SK-N-SH treated with all-trans-retinoic acid at 6 μM for 48 hours (cell line): ENCODE data around the gene NTM.

Experiments used
- ARNTL ChIP-seq: fragments of 450-650 bp; formaldehyde crosslinking; IDR thresholded peaks from 2 replicates; pipeline ENCODE4 v1.5.0; 2020; ENCODE audit warnings: low read depth, mild to moderate bottlenecking, moderate library complexity, borderline replicate concordance
- CSDC2 ChIP-seq: fragments of 250-450 bp; sonication (Bioruptor Pico); IDR thresholded peaks from 2 replicates; pipeline ENCODE4 v1.5.0; 2020; ENCODE audit warnings: mild to moderate bottlenecking, moderate library complexity
- CSRNP3 ChIP-seq: fragments of 250-450 bp; sonication (Bioruptor Pico); IDR thresholded peaks from 2 replicates; pipeline ENCODE4 v1.5.1; 2021; ENCODE audit warnings: mild to moderate bottlenecking, moderate library complexity
- ESRRG ChIP-seq: fragments of 250-450 bp; sonication (Bioruptor Pico); IDR thresholded peaks from 2 replicates; pipeline ENCODE4 v1.6.1; 2021; ENCODE audit warnings: mild to moderate bottlenecking
- GLIS3 ChIP-seq: fragments of 250-450 bp; sonication (Bioruptor Pico); IDR thresholded peaks from 2 replicates; pipeline ENCODE4 v1.5.0; 2020; ENCODE audit warnings: mild to moderate bottlenecking, moderate library complexity
- ISL1 ChIP-seq: fragments of 250-450 bp; sonication (Bioruptor Pico); IDR thresholded peaks from 2 replicates; pipeline ENCODE4 v2.1.2; 2022; ENCODE audit warnings: mild to moderate bottlenecking, moderate library complexity
- SNAI2 ChIP-seq: fragments of 250-450 bp; sonication (Bioruptor Pico); IDR thresholded peaks from 2 replicates; pipeline ENCODE4 v1.5.0; 2020; ENCODE audit warnings: mild to moderate bottlenecking, moderate library complexity
- TOX ChIP-seq: fragments of 250-450 bp; sonication (Bioruptor Pico); IDR thresholded peaks from 2 replicates; pipeline ENCODE4 v1.8.0; 2021; ENCODE audit warnings: mild to moderate bottlenecking, moderate library complexity, borderline replicate concordance
- ZC3H10 ChIP-seq: fragments of 250-450 bp; sonication (Bioruptor Pico); IDR thresholded peaks from 2 replicates; pipeline ENCODE4 v1.5.1; 2021; ENCODE audit warnings: mild to moderate bottlenecking, moderate library complexity
- ZFP3 ChIP-seq: fragments of 250-450 bp; sonication (Bioruptor Pico); IDR thresholded peaks from 2 replicates; pipeline ENCODE4 v1.5.0; 2020; ENCODE audit warnings: mild to moderate bottlenecking, moderate library complexity

GRCh38 chr11:131852757-131853156, 482.3 kb downstream of the NTM start:
- TF ChIP-seq ZC3H10 (CRISPR knock-in tag) (no peak), GLIS3 (CRISPR knock-in tag) (no peak), ARNTL (CRISPR knock-in tag) (no peak), TOX (CRISPR knock-in tag) (no peak), SNAI2 (CRISPR knock-in tag) (no peak), ZFP3 (no peak), ESRRG (no peak), CSDC2 (CRISPR knock-in tag) (no peak), ISL1 (no peak), CSRNP3 (CRISPR knock-in tag) (no peak)
